Hematopoietic multipotent progenitor cell treated with erythropoietin and hydrocortisone succinate and interleukin-3 and kit ligand, for 6 days (in vitro differentiated cells): Measurements from ENCODE around the gene OSR1.
"Not testable (repeated sequence)": the region's sequence is repeated elsewhere in the genome, so short reads cannot be mapped to it uniquely, and the experiment has no call there.

ENCODE experiments used
- DNase-seq: peaks from one replicate; pipeline ENCODE4 v3.0.0-alpha.2; 2015

The OSR1 gene

DNA sequence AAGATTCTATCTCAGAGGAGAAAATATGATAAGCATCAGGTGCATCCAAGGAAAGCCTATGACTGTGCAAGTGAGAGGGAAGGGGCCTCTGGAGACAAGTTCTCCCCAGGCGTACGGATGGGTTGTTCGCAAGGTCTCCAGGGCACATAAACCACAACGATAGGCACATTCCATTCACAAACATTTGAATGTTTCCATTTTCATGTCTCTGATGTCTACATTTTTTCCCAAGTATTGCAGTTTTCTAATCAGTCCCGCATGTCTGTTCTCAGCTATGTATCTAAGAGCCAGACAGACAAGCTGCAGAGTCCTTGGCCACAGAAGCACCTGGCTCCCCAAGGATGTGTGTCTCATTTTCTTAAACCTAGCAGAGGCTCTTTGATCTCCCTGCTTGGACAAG lies 28.0 kb downstream of the OSR1 start:
- no peak for DNase-seq

- DNase-seq, result no peak
Measured at GRCh38 chr2:19329445-19329844, 29.0 kb downstream of the OSR1 start.

GRCh38 chr2:19327496-19327895 lies 30.9 kb downstream of the OSR1 start:
- no peak for DNase-seq

DNA sequence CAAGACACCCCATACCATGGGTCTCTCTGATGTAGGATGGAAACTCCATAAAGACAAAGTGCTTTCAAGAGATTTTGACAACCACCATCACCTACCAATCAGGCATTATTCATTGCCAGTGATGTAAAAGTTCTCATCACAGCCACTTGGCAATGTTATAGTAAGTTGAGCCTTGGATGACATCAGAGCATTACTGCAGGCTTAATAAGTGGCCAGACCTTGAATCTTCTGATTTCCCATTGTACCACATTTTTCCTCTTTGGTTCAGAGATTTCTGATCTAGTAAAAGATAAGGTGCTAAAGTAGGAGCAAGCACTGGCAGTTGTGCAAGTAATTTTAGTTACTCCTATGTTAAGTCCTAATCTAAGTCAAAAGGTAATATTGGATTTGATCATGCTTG lies 36.5 kb downstream of the OSR1 start:
- no peak for DNase-seq

DNA sequence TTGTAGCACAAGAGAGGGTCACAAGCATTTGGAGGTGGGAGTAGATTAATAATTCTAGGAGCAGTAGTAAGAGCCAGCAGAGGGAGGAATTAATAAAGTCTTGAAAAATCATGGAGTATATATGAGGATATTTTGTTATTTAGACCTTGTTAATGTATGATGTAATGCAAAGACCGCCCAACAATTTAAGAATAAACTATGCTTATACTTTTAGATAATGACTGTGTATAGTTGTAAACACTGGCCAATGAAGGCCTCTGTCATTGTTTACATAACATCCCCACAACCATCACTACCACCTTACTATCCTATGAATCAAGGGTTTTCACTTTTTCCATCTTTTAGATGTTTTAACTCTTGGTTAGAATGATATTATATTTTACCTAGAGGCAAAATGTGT lies 37.6 kb downstream of the OSR1 start:
- DNase-seq, result no peak

- DNase-seq, result no peak
Measured at GRCh38 chr2:19319698-19320097, 38.7 kb downstream of the OSR1 start.

- DNase-seq, result no peak
Measured at GRCh38 chr2:19319064-19319463, 39.4 kb downstream of the OSR1 start.

GRCh38 chr2:19313553-19313952 lies 44.9 kb downstream of the OSR1 start:
- DNase-seq, result no peak

GRCh38 chr2:19312949-19313348 lies 45.5 kb downstream of the OSR1 start:
- peak; percentile 8 for DNase-seq

GRCh38 chr2:19306065-19306464 lies 52.4 kb downstream of the OSR1 start:
- not testable (repeated sequence) for DNase-seq

GRCh38 chr2:19305400-19306055 lies 52.9 kb downstream of the OSR1 start:
- not testable (repeated sequence) for DNase-seq

GRCh38 chr2:19301706-19302105 lies 56.7 kb downstream of the OSR1 start:
- no peak for DNase-seq
